Activated CD8-positive, alpha-beta T cell treated with anti-CD3 and anti-CD28 coated beads for 36 hours (primary cell): ENCODE measurements around the gene SMURF2. TPM values are rescaled to one million over a fixed set of nuclear protein-coding genes. Genes with fewer than 3 reads are reported as not detected.

Source experiments
- ATAC-seq: fragments of 200-7000 bp; cut with Tn5 transposase; one replicate; pipeline ENCODE4 v1.10.0; 2021; ENCODE audit warnings: mild to moderate bottlenecking, moderate library complexity
- CTCF ChIA-PET: fragments of 350-600 bp; sonication (Branson Sonifier 250); formaldehyde crosslinking; loops from one replicate; lab custom pipeline; 2021; ENCODE audit warnings: antibody characterized with exemption; lab: Charles Lee
- POLR2A ChIA-PET: fragments of 350-600 bp; sonication (Branson Sonifier 250); formaldehyde crosslinking; loops from one replicate; lab custom pipeline; 2021; ENCODE audit warnings: antibody characterized with exemption; lab: Charles Lee
- DNase-seq: peaks from one replicate; pipeline ENCODE4 v3.0.0-alpha.2; 2020
- H3K27ac Mint-ChIP-seq: one replicate; pipeline ENCODE4 v1.8.0; 2021; ENCODE audit warnings: mild to moderate bottlenecking, mixed read lengths
- H3K27me3 Mint-ChIP-seq: one replicate; pipeline ENCODE4 v1.8.0; 2021; ENCODE audit warnings: mixed read lengths
- H3K36me3 Mint-ChIP-seq: one replicate; pipeline ENCODE4 v1.8.0; 2021; ENCODE audit warnings: low read depth, mixed read lengths
- H3K4me1 Mint-ChIP-seq: one replicate; pipeline ENCODE4 v1.8.0; 2021; ENCODE audit warnings: low read depth, mixed read lengths
- H3K4me3 Mint-ChIP-seq: one replicate; pipeline ENCODE4 v1.8.0; 2021; ENCODE audit warnings: mild to moderate bottlenecking, moderate library complexity, mixed read lengths
- H3K9me3 Mint-ChIP-seq: one replicate; pipeline ENCODE4 v1.8.0; 2021; ENCODE audit warnings: mixed read lengths
- intact Hi-C: fragments of 100-400 bp; cut with micrococcal nuclease; formaldehyde crosslinking; loops from one replicate; pipeline ENCODE4 v1.10.0; 2022
- total RNA-seq, 2 experiments: library from RNA; stranded (reverse); gene quantifications; one replicate each; pipeline ENCODE4 v1.2.3, GENCODE V29; 2021
- TF ChIP-seq, protein P1 (sequence below): fragments of 200-600 bp; IDR thresholded peaks from one replicate; pipeline ENCODE4 v1.8.0; 2022; ENCODE audit warnings: antibody characterized with exemption, mild to moderate bottlenecking

The SMURF2 gene
- total RNA-seq, 2 experiments from 2014 or later = 13.8 to 13.9 TPM

DNA sequence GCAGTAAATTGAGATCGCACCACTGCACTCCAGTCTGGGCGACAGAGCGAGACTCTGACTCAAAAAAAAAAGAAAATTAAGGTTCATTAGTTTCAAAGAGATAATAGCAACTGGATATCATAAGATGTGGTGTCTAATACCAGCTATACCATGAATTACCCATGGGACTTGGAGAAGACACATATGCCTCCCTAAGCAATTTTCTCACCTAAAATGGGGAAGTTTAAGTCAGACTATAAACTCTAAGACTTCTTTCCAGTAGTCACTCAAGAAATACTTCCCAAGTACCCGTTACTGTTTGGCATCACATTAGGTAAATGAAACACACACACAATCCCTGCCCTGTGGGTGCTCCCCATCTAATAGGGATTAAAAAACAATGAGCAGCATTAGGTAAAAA lies 22.6 kb downstream of the SMURF2 start:
- H3K36me3 Mint-ChIP-seq = peaks cover 11% of the 10 kb centered on the region
- CTCF ChIA-PET = interaction anchor here (1.2 to 2.5 kb wide), 2 partner anchors 10 to 220 kb away, joined by 3 to 14 read pairs; no protein-coding TSS in a partner anchor
- H3K9me3 Mint-ChIP-seq = no peaks in the 10 kb centered on the region
- ATAC-seq = no peak
- no peak overlapping the region for H3K4me3 Mint-ChIP-seq
- TF ChIP-seq, protein P1, sequence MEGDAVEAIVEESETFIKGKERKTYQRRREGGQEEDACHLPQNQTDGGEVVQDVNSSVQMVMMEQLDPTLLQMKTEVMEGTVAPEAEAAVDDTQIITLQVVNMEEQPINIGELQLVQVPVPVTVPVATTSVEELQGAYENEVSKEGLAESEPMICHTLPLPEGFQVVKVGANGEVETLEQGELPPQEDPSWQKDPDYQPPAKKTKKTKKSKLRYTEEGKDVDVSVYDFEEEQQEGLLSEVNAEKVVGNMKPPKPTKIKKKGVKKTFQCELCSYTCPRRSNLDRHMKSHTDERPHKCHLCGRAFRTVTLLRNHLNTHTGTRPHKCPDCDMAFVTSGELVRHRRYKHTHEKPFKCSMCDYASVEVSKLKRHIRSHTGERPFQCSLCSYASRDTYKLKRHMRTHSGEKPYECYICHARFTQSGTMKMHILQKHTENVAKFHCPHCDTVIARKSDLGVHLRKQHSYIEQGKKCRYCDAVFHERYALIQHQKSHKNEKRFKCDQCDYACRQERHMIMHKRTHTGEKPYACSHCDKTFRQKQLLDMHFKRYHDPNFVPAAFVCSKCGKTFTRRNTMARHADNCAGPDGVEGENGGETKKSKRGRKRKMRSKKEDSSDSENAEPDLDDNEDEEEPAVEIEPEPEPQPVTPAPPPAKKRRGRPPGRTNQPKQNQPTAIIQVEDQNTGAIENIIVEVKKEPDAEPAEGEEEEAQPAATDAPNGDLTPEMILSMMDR = no peak
- no peaks in the 10 kb centered on the region for H3K27me3 Mint-ChIP-seq
- DNase-seq = no peak
- H3K27ac Mint-ChIP-seq = no peak overlapping the region
- intact Hi-C loops = loop anchor here (5.0 kb wide), 1 partner anchor 42 kb away; no protein-coding TSS in a partner anchor
- H3K4me1 Mint-ChIP-seq = peaks cover 31% of the 10 kb centered on the region
- POLR2A ChIA-PET = interaction anchor here (1.0 to 1.2 kb wide), 2 partner anchors 9 to 16 kb away, joined by 3 read pairs; no protein-coding TSS in a partner anchor

DNA sequence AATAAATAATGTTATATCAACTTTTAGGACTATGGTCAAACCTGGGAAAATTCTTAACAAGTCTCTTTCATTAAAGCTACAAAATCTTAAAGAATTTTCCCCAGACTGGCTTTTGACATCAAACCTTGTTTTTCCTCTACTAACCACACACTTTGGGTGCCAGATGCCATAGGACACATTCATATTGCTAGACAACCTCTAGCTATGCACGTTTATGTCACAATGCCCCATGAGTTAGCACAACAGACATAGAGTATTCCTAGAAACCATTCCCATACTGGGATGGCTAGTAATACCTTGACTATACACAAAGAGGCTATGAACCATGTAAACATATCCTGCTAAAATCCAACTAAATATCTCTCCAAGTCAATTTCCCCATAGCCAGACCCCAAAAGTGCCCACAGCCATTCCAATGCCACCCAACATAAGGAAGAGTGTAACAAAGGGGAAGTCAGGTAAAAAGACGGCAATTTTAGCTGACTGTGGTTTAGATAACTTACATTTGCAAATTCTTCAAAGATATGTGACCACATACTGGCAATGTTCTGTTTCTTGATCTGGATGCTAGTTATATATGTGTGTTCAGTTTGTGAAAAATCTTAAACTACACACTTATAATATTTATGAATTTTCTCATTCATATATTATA lies 23.4 kb downstream of the SMURF2 start:
- Mint-ChIP-seq H3K36me3 (peaks cover 14% of the 10 kb centered on the region), H3K4me3 (no peak overlapping the region), H3K27ac (no peak overlapping the region), H3K27me3 (no peaks in the 10 kb centered on the region), H3K9me3 (no peaks in the 10 kb centered on the region), H3K4me1 (peaks cover 38% of the 10 kb centered on the region)
- TF ChIP-seq, protein P1 = no peak
- CTCF ChIA-PET = interaction anchor here (1.2 to 2.5 kb wide), 2 partner anchors 10 to 219 kb away, joined by 3 to 14 read pairs; no protein-coding TSS in a partner anchor
- intact Hi-C loops = loop anchor here (5.0 kb wide), 1 partner anchor 41 kb away; no protein-coding TSS in a partner anchor
- ATAC-seq = no peak
- DNase-seq = no peak
- POLR2A ChIA-PET = interaction anchor here (0.6 to 1.2 kb wide), 3 partner anchors 10 to 45 kb away, joined by 3 read pairs; no protein-coding TSS in a partner anchor

GRCh38 chr17:64635647-64636305 lies 26.3 kb downstream of the SMURF2 start:
- peak overlapping the region; percentile 90 for H3K27ac Mint-ChIP-seq
- peak overlapping the region; percentile 5 for H3K4me3 Mint-ChIP-seq
- no peaks in the 10 kb centered on the region for H3K9me3 Mint-ChIP-seq
- ChIA-PET POLR2A (interaction anchor here (1.2 to 1.5 kb wide), 3 partner anchors 11 to 129 kb away, joined by 4 read pairs; partner anchors contain the start of gene CEP95), CTCF (interaction anchor here (1.4 kb wide), 1 partner anchor 9 kb away, joined by 3 read pairs; no protein-coding TSS in a partner anchor)
- TF ChIP-seq, protein P1 = no peak
- ATAC-seq (peak; percentile 69), DNase-seq (peak; percentile 45)
- no peaks in the 10 kb centered on the region for H3K27me3 Mint-ChIP-seq
- peaks cover 14% of the 10 kb centered on the region for H3K36me3 Mint-ChIP-seq
- H3K4me1 Mint-ChIP-seq = peaks cover 54% of the 10 kb centered on the region
- intact Hi-C loops = loop anchor here (5.0 kb wide), 1 partner anchor 38 kb away; no protein-coding TSS in a partner anchor

DNA sequence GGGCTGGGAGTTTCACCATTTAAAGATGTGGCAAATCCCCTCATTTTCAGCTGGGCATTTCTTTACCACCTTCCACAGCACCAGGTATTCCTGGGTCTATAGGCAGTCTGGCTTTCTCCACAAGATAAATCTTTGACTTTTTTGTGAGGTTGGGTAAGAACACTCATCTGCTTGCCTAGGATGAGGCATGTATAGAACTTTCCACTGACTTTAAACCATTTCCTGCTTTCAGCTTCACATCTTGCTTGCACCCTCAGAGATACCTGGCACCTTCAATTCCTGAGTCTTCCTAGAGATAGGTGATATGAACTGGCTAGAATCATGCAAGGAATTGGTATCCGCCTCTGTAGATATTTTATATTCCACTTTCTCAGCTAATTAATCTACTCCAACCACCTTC lies 27.9 kb downstream of the SMURF2 start:
- peak overlapping the region; percentile 71 for H3K27ac Mint-ChIP-seq
- no peak overlapping the region for H3K4me3 Mint-ChIP-seq
- CTCF ChIA-PET = interaction anchor here (0.9 to 5.1 kb wide), 4 partner anchors 16 to 240 kb away, joined by 3 to 20 read pairs (median 4); no protein-coding TSS in a partner anchor
- peaks cover 14% of the 10 kb centered on the region for H3K36me3 Mint-ChIP-seq
- peaks cover 58% of the 10 kb centered on the region for H3K4me1 Mint-ChIP-seq
- POLR2A ChIA-PET = interaction anchor here (0.9 to 1.2 kb wide), 3 partner anchors 54 to 138 kb away, joined by 3 read pairs; no protein-coding TSS in a partner anchor
- ATAC-seq = peak; percentile 64
- no peaks in the 10 kb centered on the region for H3K27me3 Mint-ChIP-seq
- DNase-seq = no peak
- TF ChIP-seq, protein P1 = no peak
- intact Hi-C loops = no loop called here
- no peaks in the 10 kb centered on the region for H3K9me3 Mint-ChIP-seq
